ENCODE results near the gene MRPL53. TPM values are rescaled to one million over a fixed set of nuclear protein-coding genes. Genes with fewer than 3 reads are reported as not detected.

Gene MRPL53
- total RNA-seq (2014; rRNA removed) (86.9 and 102 TPM in 2 replicates), Bru-seq, nascent RNA (percentile 97 among the genes with signal in this experiment), BruChase-seq, experiment 1, labeled RNA remaining after a 6-hour chase (percentile 98 among the genes with signal in this experiment), BruChase-seq, experiment 2, labeled RNA remaining after a 2-hour chase (percentile 96 among the genes with signal in this experiment)
- long read RNA-seq, transcript MRPL53-201 (3 exons, 1,162 nt) = major isoform, 50 of 97 reads
- long read RNA-seq, partial matches to known transcripts = 42 of 97 reads
- long read RNA-seq, other reads (novel, unspliced or antisense) = 0 of 97 reads

GRCh38 chr2:74472086-74472944 lies at the start of gene MRPL53:
Gene MRPL53, minus strand, starts transcription at chr2:74472680. Its CDS starts 20 bp downstream, at chr2:74472660.
- no peaks in the 10 kb centered on the region for H3K27me3 ChIP-seq (ENCODE audit: low read length)
- TF ChIP-seq EZH2 (IDR thresholded peaks at IDR 0.05; ENCODE audit: low read length, unreplicated experiment) = no peak
- TF ChIP-seq EZH2phosphoT487 (IDR thresholded peaks at IDR 0.05; ENCODE audit: borderline replicate concordance, low read length) = no peak
- TF ChIP-seq CTCF (conservative IDR thresholded peaks at IDR 0.05; ENCODE audit: low read depth, low read length) = no peak
- H3K4me3 ChIP-seq (ENCODE audit: low read length) = peak within 1 kb of the TSS; percentile 79
- peak within 1 kb of the TSS; percentile 84 for H3K9ac ChIP-seq (ENCODE audit: low read length)
- DNase-seq = peak; percentile 94
- H3K4me2 ChIP-seq (ENCODE audit: low read length) = peak within 1 kb of the TSS; percentile 82
- ATAC-seq = peak; percentile 88
- H4K20me1 ChIP-seq (ENCODE audit: low read length) = no peaks in the 10 kb centered on the region
- peaks cover 8% of the 10 kb centered on the region for H3K36me3 ChIP-seq (ENCODE audit: low read depth, low read length)
- peak within 1 kb of the TSS; percentile 80 for H3K27ac ChIP-seq (ENCODE audit: low read length)
- H3F3A ChIP-seq (ENCODE audit: low read length, unreplicated experiment) = peaks cover 10% of the 10 kb centered on the region
- no peaks in the 10 kb centered on the region for H3K9me2 ChIP-seq (replicated peaks; ENCODE audit: low read length)
- H2AFZ ChIP-seq (ENCODE audit: low read length) = peak within 1 kb of the TSS; percentile 89
- intact Hi-C loops (cut with micrococcal nuclease) = no loop called here
- BruUV-seq (replicated peaks) = TSS peak; percentile 89
- H3K79me2 ChIP-seq (ENCODE audit: low read length) = peaks cover 9% of the 10 kb centered on the region
- POLR2A ChIA-PET (ENCODE audit: unreplicated experiment) = no interaction called here
- H3K4me1 ChIP-seq (ENCODE audit: insufficient read depth, low read length) = peaks cover 14% of the 10 kb centered on the region
- CTCF ChIA-PET = no interaction called here
- H3K9me3 ChIP-seq (ENCODE audit: low read length) = no peaks in the 10 kb centered on the region

GRCh38 chr2:74516650-74517049 lies 44.2 kb upstream of the MRPL53 start:
- no TSS peak for BruUV-seq (replicated peaks)
- Histone ChIP-seq H3K27me3 (ENCODE audit: low read length) (no peaks in the 10 kb centered on the region), H3F3A (ENCODE audit: low read length, unreplicated experiment) (no peaks in the 10 kb centered on the region), H3K36me3 (ENCODE audit: low read depth, low read length) (no peaks in the 10 kb centered on the region), H3K27ac (ENCODE audit: low read length) (no peak overlapping the region), H2AFZ (ENCODE audit: low read length) (no peak overlapping the region), H3K9me2 (replicated peaks; ENCODE audit: low read length) (no peaks in the 10 kb centered on the region), H3K4me3 (ENCODE audit: low read length) (no peak overlapping the region), H3K9ac (ENCODE audit: low read length) (no peak overlapping the region), H3K79me2 (ENCODE audit: low read length) (no peaks in the 10 kb centered on the region), H3K9me3 (ENCODE audit: low read length) (no peaks in the 10 kb centered on the region), H4K20me1 (ENCODE audit: low read length) (no peaks in the 10 kb centered on the region), H3K4me1 (ENCODE audit: insufficient read depth, low read length) (0 out of 2 replicates have a peak, but pooled peaks cover 3% of the 10 kb centered on the region), H3K4me2 (ENCODE audit: low read length) (no peak overlapping the region)
- TF ChIP-seq CTCF (conservative IDR thresholded peaks at IDR 0.05; ENCODE audit: low read depth, low read length) = no peak
- TF ChIP-seq EZH2 (IDR thresholded peaks at IDR 0.05; ENCODE audit: low read length, unreplicated experiment) = no peak
- TF ChIP-seq EZH2phosphoT487 (IDR thresholded peaks at IDR 0.05; ENCODE audit: borderline replicate concordance, low read length) = no peak
- ChIA-PET POLR2A (ENCODE audit: unreplicated experiment) (no interaction called here), CTCF (no interaction called here)
- DNase-seq (no peak), ATAC-seq (no peak)
- intact Hi-C loops (cut with micrococcal nuclease) = no loop called here

All from PC-3 (cell line).